KOPT-K1 (cell line): ENCODE data around the gene SNAPC5.
"Not testable (repeated sequence)": the region's sequence is repeated elsewhere in the genome, so short reads cannot be mapped to it uniquely, and the experiment has no call there.

Experiments used
- H3K27ac ChIP-seq: fragments of 200-600 bp; sonication (generic); 2 replicates; pipeline ENCODE4 v1.5.1; 2016; ENCODE audit warnings: antibody characterized with exemption, mild to moderate bottlenecking, low read depth, low read length; ENCODE audit not compliant: poor library complexity, severe bottlenecking
- H3K36me3 ChIP-seq: fragments of 200-600 bp; sonication (generic); 2 replicates; pipeline ENCODE4 v1.5.1; 2017; ENCODE audit warnings: antibody characterized with exemption, mild to moderate bottlenecking, low read length, moderate library complexity; ENCODE audit not compliant: insufficient read depth
- H3K9me3 ChIP-seq: fragments of 200-600 bp; sonication (generic); 2 replicates; pipeline ENCODE4 v1.5.1; 2017; ENCODE audit warnings: antibody characterized with exemption, low read length, mild to moderate bottlenecking; ENCODE audit not compliant: insufficient read depth, poor library complexity, severe bottlenecking

SNAPC5 gene

GRCh38 chr15:66502491-66502890 is 4.9 kb upstream of the SNAPC5 start:
- no peak overlapping the region for H3K27ac ChIP-seq
- no peaks in the 10 kb centered on the region for H3K9me3 ChIP-seq
- H3K36me3 ChIP-seq, result peaks cover 67% of the 10 kb centered on the region

DNA sequence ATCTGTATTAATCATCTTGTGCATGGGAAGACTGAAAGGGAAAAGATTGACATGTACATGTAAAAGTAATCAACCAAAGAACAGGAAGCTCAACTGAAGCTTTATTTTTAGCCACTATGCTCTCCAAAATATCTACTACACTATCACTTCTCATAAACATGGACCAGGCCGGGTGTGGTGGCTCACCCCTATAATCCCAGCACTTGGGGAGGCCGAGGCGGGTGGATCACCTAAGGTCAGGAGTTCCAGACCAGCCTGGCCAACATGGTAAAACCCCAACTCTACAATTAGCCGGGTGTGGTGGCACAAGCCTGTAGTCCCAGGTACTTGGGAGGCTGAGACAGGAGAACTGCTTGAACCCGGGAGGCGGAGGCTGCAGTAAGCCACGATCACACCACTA is 2.8 kb upstream of the SNAPC5 start:
- H3K9me3 ChIP-seq, H3K27ac ChIP-seq: not testable (repeated sequence)
- peaks cover 75% of the 10 kb centered on the region for H3K36me3 ChIP-seq

- H3K9me3 ChIP-seq, result no peaks in the 10 kb centered on the region
- H3K36me3 ChIP-seq, result peaks cover 85% of the 10 kb centered on the region
- no peak overlapping the region for H3K27ac ChIP-seq
These were observed 1.2 kb upstream of the SNAPC5 start for GRCh38 chr15:66498501-66499386.

GRCh38 chr15:66496951-66497501 is 536 bp downstream of the SNAPC5 start:
- H3K9me3 ChIP-seq, result no peaks in the 10 kb centered on the region
- H3K27ac ChIP-seq, result peak overlapping the region; percentile 80
- H3K36me3 ChIP-seq, result peaks cover 85% of the 10 kb centered on the region

- Histone ChIP-seq H3K9me3 (no peaks in the 10 kb centered on the region), H3K27ac (no peak overlapping the region), H3K36me3 (peaks cover 85% of the 10 kb centered on the region)
These were observed 3.3 kb downstream of the SNAPC5 start for GRCh38 chr15:66494262-66494661.

DNA sequence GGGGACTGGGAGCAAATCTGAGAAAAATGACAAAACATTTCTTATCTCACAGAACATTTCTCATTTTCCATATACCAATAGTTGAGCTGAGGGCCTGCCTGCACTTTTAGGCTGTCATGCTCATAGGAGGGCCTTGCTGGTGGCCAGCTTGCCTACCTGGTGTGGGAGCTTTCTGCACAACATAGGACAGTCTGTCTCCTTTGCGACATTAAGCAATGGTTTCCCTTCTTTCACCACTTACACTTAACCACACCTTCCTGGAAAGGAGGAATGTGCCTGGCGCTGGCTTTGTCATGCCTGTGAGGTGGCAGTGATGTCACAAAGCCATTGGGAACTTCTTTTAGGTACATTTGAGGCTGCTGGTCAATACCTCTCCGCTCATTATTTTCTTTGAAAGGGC is 5.7 kb downstream of the SNAPC5 start:
- H3K9me3 ChIP-seq, result no peaks in the 10 kb centered on the region
- peaks cover 93% of the 10 kb centered on the region for H3K36me3 ChIP-seq
- no peak overlapping the region for H3K27ac ChIP-seq

GRCh38 chr15:66489179-66489791 is 8.3 kb downstream of the SNAPC5 start:
- peaks cover 100% of the 10 kb centered on the region for H3K36me3 ChIP-seq
- no peaks in the 10 kb centered on the region for H3K9me3 ChIP-seq
- no peak overlapping the region for H3K27ac ChIP-seq

GRCh38 chr15:66488525-66488924 is 9.0 kb downstream of the SNAPC5 start:
- Histone ChIP-seq H3K27ac (no peak overlapping the region), H3K9me3 (no peaks in the 10 kb centered on the region), H3K36me3 (peaks cover 94% of the 10 kb centered on the region)

DNA sequence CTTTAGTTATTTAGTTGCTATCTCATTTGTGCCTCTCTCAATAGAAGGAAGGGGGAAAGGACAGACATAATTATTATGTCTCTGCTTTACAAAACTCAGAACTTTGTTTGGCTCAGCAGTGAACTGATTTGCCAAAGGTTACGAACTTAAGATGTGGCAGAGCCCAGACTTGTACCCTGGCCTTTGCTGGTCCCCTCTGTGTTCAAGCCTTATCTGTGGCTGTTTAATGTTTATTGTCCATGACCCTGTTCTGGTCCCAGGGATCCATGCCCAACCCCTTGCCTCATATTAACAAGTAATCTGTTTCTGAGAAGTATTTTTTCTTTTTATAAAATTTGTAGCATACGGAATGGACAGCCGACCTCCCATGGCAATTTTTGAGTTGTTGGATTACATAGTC is 10.7 kb downstream of the SNAPC5 start:
- H3K9me3 ChIP-seq, result no peaks in the 10 kb centered on the region
- H3K36me3 ChIP-seq, result peaks cover 88% of the 10 kb centered on the region
- H3K27ac ChIP-seq, result no peak overlapping the region

- H3K9me3 ChIP-seq, result no peaks in the 10 kb centered on the region
- H3K36me3 ChIP-seq, result peaks cover 74% of the 10 kb centered on the region
- H3K27ac ChIP-seq, result no peak overlapping the region
These were observed 12.9 kb downstream of the SNAPC5 start for GRCh38 chr15:66484539-66485112.

- Histone ChIP-seq H3K9me3 (no peaks in the 10 kb centered on the region), H3K27ac (no peak overlapping the region)
These were observed 14.4 kb downstream of the SNAPC5 start for GRCh38 chr15:66483131-66483566.

GRCh38 chr15:66482539-66482938 is 15.0 kb downstream of the SNAPC5 start:
- Histone ChIP-seq H3K36me3 (peaks cover 53% of the 10 kb centered on the region), H3K9me3 (no peaks in the 10 kb centered on the region), H3K27ac (no peak overlapping the region)

More at GRCh38 chr15:66483131-66483566, 14.4 kb downstream of the SNAPC5 start:
- H3K36me3 ChIP-seq, result peaks cover 59% of the 10 kb centered on the region

DNA sequence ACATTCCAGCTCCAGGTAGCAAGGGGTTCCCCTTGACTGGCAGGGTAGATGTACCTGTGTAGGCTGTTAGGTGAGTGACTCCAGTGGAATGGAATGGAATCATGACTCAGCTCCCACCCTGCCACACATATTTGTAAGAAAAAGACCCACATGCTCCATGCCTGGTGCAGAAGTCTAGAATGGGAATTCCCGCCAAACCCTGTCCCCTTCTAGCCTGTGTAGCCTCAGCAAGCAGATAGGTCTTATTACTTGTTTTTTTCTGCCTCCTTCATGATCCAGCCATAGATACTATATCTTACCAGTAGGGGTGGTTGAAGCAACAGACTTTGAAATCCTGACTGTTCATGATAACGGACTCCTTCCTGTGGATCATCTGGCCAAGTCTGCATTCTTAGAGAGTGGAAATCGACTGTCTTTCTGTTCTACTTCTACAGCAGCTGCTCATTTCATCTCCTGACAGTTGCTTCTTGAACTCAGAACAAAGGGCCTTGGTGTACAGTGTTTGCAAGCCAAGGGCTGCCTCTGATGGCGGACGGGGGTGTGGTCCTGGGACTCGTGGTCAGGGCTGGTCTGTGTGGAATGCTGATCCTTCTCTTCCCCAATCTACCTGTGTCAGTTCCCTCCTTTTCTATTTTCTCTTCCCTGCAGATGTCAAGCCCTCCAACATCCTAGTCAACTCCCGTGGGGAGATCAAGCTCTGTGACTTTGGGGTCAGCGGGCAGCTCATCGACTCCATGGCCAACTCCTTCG is 16.3 kb downstream of the SNAPC5 start:
- H3K27ac ChIP-seq, result no peak overlapping the region
- no peaks in the 10 kb centered on the region for H3K9me3 ChIP-seq
- peaks cover 41% of the 10 kb centered on the region for H3K36me3 ChIP-seq

GRCh38 chr15:66480267-66480666 is 17.3 kb downstream of the SNAPC5 start:
- no peaks in the 10 kb centered on the region for H3K9me3 ChIP-seq
- no peak overlapping the region for H3K27ac ChIP-seq
- peaks cover 30% of the 10 kb centered on the region for H3K36me3 ChIP-seq
